ENCODE measurements around the gene TRIP10. TPM values are rescaled to one million over a fixed set of nuclear protein-coding genes. Genes with fewer than 3 reads are reported as not detected.

The TRIP10 gene
- total and polyA plus RNA-seq, 2 of the 13 experiments (the other 11 are each of a cell fraction or from before 2014, with no cell fraction given), result 32.5 to 33.2 TPM

DNA sequence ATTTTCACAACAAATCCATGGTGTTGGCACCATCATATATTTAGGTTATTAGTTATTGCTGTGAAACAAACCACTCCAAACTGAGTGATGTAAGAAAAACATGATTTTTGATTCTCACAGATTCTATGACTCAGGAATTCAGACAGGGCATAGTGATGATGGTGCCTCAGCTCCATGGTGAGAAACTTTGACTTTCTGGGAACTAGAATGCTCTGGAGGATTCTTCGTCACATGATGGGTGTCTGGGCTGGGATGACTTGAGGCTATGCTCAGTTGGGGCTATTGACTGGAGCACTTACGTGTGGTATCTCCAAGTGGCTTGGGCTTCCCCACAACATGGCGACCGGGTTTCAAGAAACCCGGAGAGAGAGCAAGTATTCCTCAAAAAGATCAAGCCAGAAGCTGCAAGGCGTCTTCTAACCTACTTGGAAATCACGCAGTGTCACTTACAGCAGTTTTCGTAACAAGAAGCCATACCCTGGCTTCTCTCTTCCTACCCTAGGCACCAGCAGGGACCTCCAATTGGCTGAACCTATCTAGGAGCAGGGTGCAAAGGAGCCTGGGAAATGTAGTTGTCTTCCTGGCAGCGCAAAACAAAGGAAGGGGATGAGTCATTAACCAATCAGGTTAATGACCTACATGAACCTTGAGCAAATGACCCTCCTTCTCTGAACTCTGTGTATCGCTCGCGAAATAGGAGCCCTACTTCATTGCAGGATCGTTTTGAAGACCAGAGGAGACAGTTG, 55.4 kb downstream of the TRIP10 start:
- FAIRE-seq, result no peak
- no peaks in the 10 kb centered on the region for H3K79me2 ChIP-seq (ENCODE audit: insufficient read depth, low read length)

GRCh38 chr19:6796278-6796677, 56.8 kb downstream of the TRIP10 start:
- FAIRE-seq (no peak), DNase-seq (ENCODE audit: low spot score) (no peak)
- CTCF ChIA-PET (ENCODE audit: low intra/inter-chr PET ratio, low total read pairs), result no interaction called here

More for the DNA sequence above, 55.4 kb downstream of the TRIP10 start:
- no TSS peak for BruUV-seq (replicated peaks)
- peak; percentile 27; the same call in 1 of the 3 replicates for ATAC-seq
- TF ChIP-seq SRSF1 (optimal IDR thresholded peaks at IDR 0.05; ENCODE audit: low read depth, low read length) (no peak), FOSL2 (CRISPR knock-in tag; IDR thresholded peaks at IDR 0.05) (peak; percentile 63), NFYC (CRISPR knock-in tag; IDR thresholded peaks at IDR 0.05) (peak; percentile 64), GABPB1 (CRISPR knock-in tag; IDR thresholded peaks at IDR 0.05) (peak; percentile 27; the same call in 1 of the 2 replicates), THAP11 (CRISPR knock-in tag; IDR thresholded peaks at IDR 0.05) (peak; percentile 92), ZNF143 (CRISPR knock-in tag; IDR thresholded peaks at IDR 0.05) (peak; percentile 82), NFYB (CRISPR knock-in tag; IDR thresholded peaks at IDR 0.05) (peak; percentile 66)
- TF ChIP-seq, protein P1, sequence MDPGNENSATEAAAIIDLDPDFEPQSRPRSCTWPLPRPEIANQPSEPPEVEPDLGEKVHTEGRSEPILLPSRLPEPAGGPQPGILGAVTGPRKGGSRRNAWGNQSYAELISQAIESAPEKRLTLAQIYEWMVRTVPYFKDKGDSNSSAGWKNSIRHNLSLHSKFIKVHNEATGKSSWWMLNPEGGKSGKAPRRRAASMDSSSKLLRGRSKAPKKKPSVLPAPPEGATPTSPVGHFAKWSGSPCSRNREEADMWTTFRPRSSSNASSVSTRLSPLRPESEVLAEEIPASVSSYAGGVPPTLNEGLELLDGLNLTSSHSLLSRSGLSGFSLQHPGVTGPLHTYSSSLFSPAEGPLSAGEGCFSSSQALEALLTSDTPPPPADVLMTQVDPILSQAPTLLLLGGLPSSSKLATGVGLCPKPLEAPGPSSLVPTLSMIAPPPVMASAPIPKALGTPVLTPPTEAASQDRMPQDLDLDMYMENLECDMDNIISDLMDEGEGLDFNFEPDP (CRISPR knock-in tag; conservative IDR thresholded peaks at IDR 0.05), result no peak
- no peaks in the 10 kb centered on the region for H4K20me1 ChIP-seq (ENCODE audit: insufficient read depth, low read length)
- H3K4me2 ChIP-seq (ENCODE audit: low read depth, low read length), result no peak overlapping the region
- in situ Hi-C loops (cut with HindIII; ENCODE audit: extremely low pct_ligation_motif_present, low pct_unique_long_range_greater_than_20kb) (no loop called here), intact Hi-C loops (cut with micrococcal nuclease; ENCODE audit: unreplicated experiment) (no loop called here)
- peaks cover 0 to 1% of the 10 kb centered on the region in 2 experiments; a peak in 1 of 5 replicates for H3K27me3 ChIP-seq (ENCODE audit: control insufficient read depth in 1 of 2, insufficient read depth in 2 of 2, low read length in 2 of 2)
- ChIA-PET POLR2A (no interaction called here), CTCF (ENCODE audit: low intra/inter-chr PET ratio, low total read pairs) (no interaction called here)
- H3K4me3 ChIP-seq (replicated peaks in 1 of 3; ENCODE audit: insufficient read depth in 1 of 3, low read depth in 2 of 3, low read length in 3 of 3), result no peak overlapping the region
- H3K36me3 ChIP-seq (replicated peaks in 1 of 2; ENCODE audit: control insufficient read depth in 1 of 2, insufficient read depth in 2 of 2, low read length in 2 of 2), result no peaks in the 10 kb centered on the region
- peak; percentile 33 for DNase-seq (ENCODE audit: low spot score)
- H3K9me3 ChIP-seq (ENCODE audit: low read length), result peaks cover 6% of the 10 kb centered on the region; the same call in 1 of the 2 replicates
- H2AFZ ChIP-seq (ENCODE audit: low read length), result no peak overlapping the region
- H3K9ac ChIP-seq (ENCODE audit: insufficient read depth, low read depth, low read length), result no peak overlapping the region
- WGBS (ENCODE audit: low lambda C conversion rate), result 41% methylated on average over 11 of the region's 13 CpGs
- H3K4me1 ChIP-seq (ENCODE audit: insufficient read depth, low read length), result no peaks in the 10 kb centered on the region
- no peak overlapping the region for H3K27ac ChIP-seq (ENCODE audit: extremely low read length, insufficient read depth, low read length)

More at GRCh38 chr19:6796278-6796677, 56.8 kb downstream of the TRIP10 start:
- POLR2A ChIA-PET, result no interaction called here
- in situ Hi-C loops (cut with HindIII; ENCODE audit: extremely low pct_ligation_motif_present, low pct_unique_long_range_greater_than_20kb), result no loop called here
- H3K79me2 ChIP-seq (ENCODE audit: insufficient read depth, low read length), result no peaks in the 10 kb centered on the region
- WGBS (ENCODE audit: low lambda C conversion rate), result 67% methylated on average over 4 of the region's 4 CpGs
- H3K36me3 ChIP-seq (replicated peaks in 1 of 2; ENCODE audit: control insufficient read depth in 1 of 2, insufficient read depth in 2 of 2, low read length in 2 of 2), result no peaks in the 10 kb centered on the region
- intact Hi-C loops (cut with micrococcal nuclease; ENCODE audit: unreplicated experiment), result no loop called here
- H3K9me3 ChIP-seq (ENCODE audit: low read length), result peaks cover 6% of the 10 kb centered on the region; the same call in 1 of the 2 replicates
- H3K9ac ChIP-seq (ENCODE audit: insufficient read depth, low read depth, low read length), result no peak overlapping the region
- H3K4me1 ChIP-seq (ENCODE audit: insufficient read depth, low read length), result peaks cover 7% of the 10 kb centered on the region
- peaks cover 1 to 2% of the 10 kb centered on the region in 2 experiments; a peak in 1 of 5 replicates for H3K27me3 ChIP-seq (ENCODE audit: control insufficient read depth in 1 of 2, insufficient read depth in 2 of 2, low read length in 2 of 2)
- TF ChIP-seq CCDC6 (CRISPR knock-in tag; IDR thresholded peaks at IDR 0.05) (no peak), ZNF839 (CRISPR knock-in tag; IDR thresholded peaks at IDR 0.05; ENCODE audit: borderline replicate concordance) (no peak), ATF1 (CRISPR knock-in tag; IDR thresholded peaks at IDR 0.05) (no peak), NR2F6 (IDR thresholded peaks at IDR 0.05) (no peak), NR2F6 (CRISPR knock-in tag; IDR thresholded peaks at IDR 0.05) (no peak), MTF1 (CRISPR knock-in tag; IDR thresholded peaks at IDR 0.05) (no peak), HNRNPUL1 (IDR thresholded peaks at IDR 0.05; ENCODE audit: low read depth, low read length) (no peak), ZNF264 (CRISPR knock-in tag; IDR thresholded peaks at IDR 0.05) (no peak)
- BruUV-seq (replicated peaks), result no TSS peak
- no peak overlapping the region for H3K4me3 ChIP-seq (replicated peaks in 1 of 3; ENCODE audit: insufficient read depth in 1 of 3, low read depth in 2 of 3, low read length in 3 of 3)
- H3K27ac ChIP-seq (ENCODE audit: extremely low read length, insufficient read depth, low read length), result no peak overlapping the region
- H2AFZ ChIP-seq (ENCODE audit: low read length), result no peak overlapping the region
- H4K20me1 ChIP-seq (ENCODE audit: insufficient read depth, low read length), result no peaks in the 10 kb centered on the region
- ATAC-seq, result no peak
- no peak overlapping the region for H3K4me2 ChIP-seq (ENCODE audit: low read depth, low read length)

Measured in HepG2 (cell line).